ENCODE measurements around the gene MRPS21. TPM values are rescaled to one million over a fixed set of nuclear protein-coding genes. Genes with fewer than 3 reads are reported as not detected.
A peak's percentile ranks its signal among the peaks of the same experiment; 100 is the strongest.

MRPS21 gene
- total and polyA plus RNA-seq, 2 of the 8 experiments (the other 6 are each of a cell fraction or from before 2014, with no cell fraction given), result 81.9 to 99.8 TPM

GRCh38 chr1:150282558-150282958 is 11.1 kb upstream of the MRPS21 start (continued):
- TF ChIP-seq TAF1 (IDR thresholded peaks at IDR 0.05; ENCODE audit: low read depth, low read length) (peak; percentile 33; the same call in 1 of the 2 replicates), SIN3A (conservative IDR thresholded peaks at IDR 0.05 in 1 of 2, IDR thresholded peaks at IDR 0.05 in 1 of 2; ENCODE audit: low read depth in 1 of 2, low read length in 2 of 2) (peak; percentile 76 to 77; a peak in 2 of 4 replicates), PHF8 (conservative IDR thresholded peaks at IDR 0.05; ENCODE audit: low read depth, low read length) (peak; percentile 51)

Data from H1 (cell line).